NOMO-1 treated with DMSO at 0.1 percent for 48 hours (cell line): ENCODE results near the gene STK16.

Experiments used
- DNase-seq: peaks from one replicate; lab custom pipeline; 2025; ENCODE audit not compliant: unreplicated experiment; lab: John Stamatoyannopoulos, UW

Gene STK16

GRCh38 chr2:219268294-219268693 lies 23.0 kb downstream of the STK16 start:
- DNase-seq: no peak

GRCh38 chr2:219269362-219270054 lies 24.2 kb downstream of the STK16 start:
- DNase-seq: no peak

GRCh38 chr2:219270055-219270372 lies 24.7 kb downstream of the STK16 start:
- DNase-seq: no peak

GRCh38 chr2:219271021-219271420 lies 25.7 kb downstream of the STK16 start:
- no peak for DNase-seq

GRCh38 chr2:219272356-219272755 lies 27.1 kb downstream of the STK16 start:
- DNase-seq: no peak

GRCh38 chr2:219272995-219273394 lies 27.7 kb downstream of the STK16 start:
- no peak for DNase-seq

GRCh38 chr2:219273937-219274336 lies 28.7 kb downstream of the STK16 start:
- DNase-seq: no peak

- no peak for DNase-seq
Measured at GRCh38 chr2:219274361-219274921, 29.2 kb downstream of the STK16 start.

- peak; percentile 46 for DNase-seq
Measured at GRCh38 chr2:219277703-219278654, 32.7 kb downstream of the STK16 start.

- DNase-seq: no peak
Measured at GRCh38 chr2:219278655-219279150, 33.4 kb downstream of the STK16 start.

GRCh38 chr2:219279151-219279915 lies 34.1 kb downstream of the STK16 start, which contains the start of gene DNAJB2:
Gene DNAJB2 (plus strand): TSS chr2:219279366. CDS start chr2:219279834, 468 bp downstream.
- DNase-seq: peak; percentile 97

- DNase-seq: no peak
Measured at GRCh38 chr2:219279916-219280516, 34.7 kb downstream of the STK16 start.

- DNase-seq: no peak
Measured at GRCh38 chr2:219280651-219281050, 35.4 kb downstream of the STK16 start.

- DNase-seq: no peak
Measured at GRCh38 chr2:219281588-219281987, 36.3 kb downstream of the STK16 start.

- DNase-seq: no peak
Measured at GRCh38 chr2:219282375-219282774, 37.1 kb downstream of the STK16 start.

- DNase-seq: no peak
Measured at GRCh38 chr2:219282943-219283581, 37.8 kb downstream of the STK16 start.

GRCh38 chr2:219284501-219285372 lies 39.5 kb downstream of the STK16 start:
- no peak for DNase-seq

GRCh38 chr2:219285373-219285735 lies 40.1 kb downstream of the STK16 start:
- DNase-seq: no peak

GRCh38 chr2:219285894-219286425 lies 40.7 kb downstream of the STK16 start:
- no peak for DNase-seq
